ENCODE data around the gene SUCO. TPM values are rescaled to one million over a fixed set of nuclear protein-coding genes. Genes with fewer than 3 reads are reported as not detected.

SUCO gene
- total and polyA plus RNA-seq, 2 of the 8 experiments (the other 6 are each of a cell fraction or from before 2014, with no cell fraction given): 8.3 to 35.8 TPM

GRCh38 chr1:172531412-172532182, 1.4 kb upstream of the SUCO start:
- no peak overlapping the region for H2BK20ac ChIP-seq (ENCODE audit: low read length)
- H3K23me2 ChIP-seq (ENCODE audit: low read depth, low read length): peaks cover 13% of the 10 kb centered on the region
- H3K79me2 ChIP-seq (ENCODE audit: control insufficient read depth in 1 of 2, insufficient read depth in 2 of 2, low read length in 2 of 2): peaks cover 16 to 33% of the 10 kb centered on the region in 2 experiments
- peak overlapping the region; percentile 61 to 97 (median 78) for H3K9ac ChIP-seq (replicated peaks in 1 of 4; ENCODE audit: extremely low read depth in 1 of 4, low read depth in 3 of 4, low read length in 3 of 4)
- H2AK5ac ChIP-seq (ENCODE audit: low read depth, low read length): no peak overlapping the region
- DNase-seq (ENCODE audit: low read depth in 1 of 2, low spot score in 2 of 2) (no peak), FAIRE-seq (no peak)
- H3K4ac ChIP-seq (replicated peaks; ENCODE audit: insufficient read length, low read depth, low read length): no peak overlapping the region
- H3K9me3 ChIP-seq (ENCODE audit: insufficient read depth in 2 of 2, low read depth in 1 of 2, low read length in 1 of 2): no peaks in the 10 kb centered on the region
- H4K20me1 ChIP-seq (replicated peaks in 1 of 2; ENCODE audit: control insufficient read depth in 1 of 2, insufficient read depth in 2 of 2, low read length in 2 of 2): no peaks in the 10 kb centered on the region
- peak overlapping the region; percentile 100; the same call in 1 of the 2 replicates for H2BK5ac ChIP-seq (ENCODE audit: low read depth, low read length)
- peak overlapping the region; percentile 80 for H3K27ac ChIP-seq (ENCODE audit: low read depth, low read length)
- H4K5ac ChIP-seq (ENCODE audit: insufficient read length, low read depth, low read length): peak overlapping the region; percentile 84
- H3K18ac ChIP-seq (ENCODE audit: extremely low read depth, low read length): 0 out of 2 replicates have a peak overlapping the region, but pooled peaks have one; percentile 52
- no peaks in the 10 kb centered on the region for H3K36me3 ChIP-seq (ENCODE audit: control insufficient read depth in 2 of 4, insufficient read depth in 4 of 4, low read length in 3 of 4)
- no peak overlapping the region for H3K56ac ChIP-seq (replicated peaks; ENCODE audit: insufficient read length, low read depth, low read length)
- H4K91ac ChIP-seq (replicated peaks; ENCODE audit: insufficient read length, low read length): peak overlapping the region; percentile 60
- no peak overlapping the region for H3K23ac ChIP-seq (ENCODE audit: insufficient read length)
- peak overlapping the region; percentile 98 for H2AFZ ChIP-seq (ENCODE audit: low read length)
- no peak overlapping the region for H2BK15ac ChIP-seq (ENCODE audit: low read length)
- no peaks in the 10 kb centered on the region for H3K79me1 ChIP-seq (ENCODE audit: low read depth, low read length)
- H3K4me3 ChIP-seq (ENCODE audit: extremely low read depth in 1 of 4, insufficient read depth in 2 of 4, low read depth in 3 of 4, low read length in 4 of 4): peak overlapping the region; percentile 95 to 97 (median 96)
- CTCF ChIA-PET (ENCODE audit: partially characterized antibody): interaction anchor here (0.7 to 0.9 kb wide), 3 partner anchors 75 to 87 kb away, joined by 3 read pairs; no protein-coding TSS in a partner anchor
- H4K8ac ChIP-seq (ENCODE audit: extremely low read depth, insufficient read depth, low read length): peak overlapping the region; percentile 77; the same call in 1 of the 2 replicates
- H2BK120ac ChIP-seq (replicated peaks; ENCODE audit: low read depth, low read length): no peak overlapping the region
- peak overlapping the region; percentile 79 to 90 for H3K4me2 ChIP-seq (ENCODE audit: insufficient read depth in 1 of 2, low read depth in 2 of 2, low read length in 2 of 2)
- H2BK12ac ChIP-seq (ENCODE audit: low read depth, low read length): peak overlapping the region; percentile 82; the same call in 1 of the 2 replicates
- POLR2A ChIA-PET (ENCODE audit: partially characterized antibody): interaction anchor here (0.6 to 1.5 kb wide), 11 partner anchors 8 to 1337 kb away, joined by 3 to 10 read pairs (median 4); partner anchors contain the start of gene ZBTB37
- 16% methylated on average over 11 of the region's 11 CpGs; no CpG with 5 or more reads in 1 of the 2 experiments for WGBS, 2 experiments (ENCODE audit: extremely low coverage in 1 of 2, insufficient coverage in 1 of 2, insufficient read length in 1 of 2, insufficient replicate concordance in 2 of 2, low coverage in 1 of 2, low lambda C conversion rate in 2 of 2, missing lambda C conversion rate in 1 of 2)
- peaks cover 0 to 1% (median 0%) of the 10 kb centered on the region in 4 experiments; a peak in 1 of 7 replicates for H3K27me3 ChIP-seq (replicated peaks in 1 of 4; ENCODE audit: control insufficient read depth in 3 of 4, extremely low read depth in 1 of 4, insufficient read depth in 3 of 4, low read length in 3 of 4)
- peaks cover 0 to 9% (median 4%) of the 10 kb centered on the region in 4 experiments; a peak in 4 of 7 replicates for H3K4me1 ChIP-seq (replicated peaks in 1 of 4; ENCODE audit: control insufficient read depth in 3 of 4, insufficient read depth in 4 of 4, low read length in 3 of 4)
- H3K14ac ChIP-seq (ENCODE audit: insufficient read length): no peak overlapping the region
